ENCODE measurements around the gene RAB22A. TPM values are rescaled to one million over a fixed set of nuclear protein-coding genes. Genes with fewer than 3 reads are reported as not detected.

RAB22A gene
- total RNA-seq, 1 donor from 2014 or later, result 15.5 TPM

- Mint-ChIP-seq H3K27ac (ENCODE audit: unreplicated experiment) (peak overlapping the region; percentile 11), H3K9me3 (peaks cover 3% of the 10 kb centered on the region), H3K36me3 (ENCODE audit: low read depth) (peaks cover 25% of the 10 kb centered on the region), H3K4me3 (no peak overlapping the region), H3K4me1 (peaks cover 10% of the 10 kb centered on the region), H3K27me3 (ENCODE audit: low read depth) (no peaks in the 10 kb centered on the region)
- TF ChIP-seq CTCF (conservative IDR thresholded peaks at IDR 0.05), result no peak
- DNase-seq (ENCODE audit: low read depth, low spot score), result no peak
Measured at GRCh38 chr20:58416057-58416456, 106.5 kb downstream of the RAB22A start.

- H3K4me3 Mint-ChIP-seq, result no peak overlapping the region
Measured at GRCh38 chr20:58416835-58417234, 107.3 kb downstream of the RAB22A start.

More at GRCh38 chr20:58416835-58417234, 107.3 kb downstream of the RAB22A start:
- Mint-ChIP-seq H3K9me3 (peaks cover 3% of the 10 kb centered on the region), H3K27me3 (ENCODE audit: low read depth) (no peaks in the 10 kb centered on the region), H3K4me1 (peaks cover 10% of the 10 kb centered on the region), H3K36me3 (ENCODE audit: low read depth) (peaks cover 23% of the 10 kb centered on the region), H3K27ac (ENCODE audit: unreplicated experiment) (no peak overlapping the region)
- no peak for TF ChIP-seq CTCF (conservative IDR thresholded peaks at IDR 0.05)
- DNase-seq (ENCODE audit: low read depth, low spot score), result no peak

Other genes with a start within 250 kb of the RAB22A start
- not detected in 2 replicates for gene ANKRD60, start 81.1 kb upstream of the RAB22A start, total RNA-seq
- 56.6 and 57.7 TPM in 2 replicates for gene VAPB, start 79.5 kb downstream of the RAB22A start, total RNA-seq
- not detected in 2 replicates for gene APCDD1L, start 205.7 kb downstream of the RAB22A start, total RNA-seq